AG20443 (cell line): ENCODE results near the gene SP100.
A peak's percentile ranks its signal among the peaks of the same experiment; 100 is the strongest.
"Not testable (repeated sequence)": the region's sequence is repeated elsewhere in the genome, so short reads cannot be mapped to it uniquely, and the experiment has no call there.

Experiments
- DNase-seq: peaks from one replicate; pipeline ENCODE4 v3.0.0; 2012; ENCODE audit warnings: low spot score, mixed read lengths

Gene SP100

DNA sequence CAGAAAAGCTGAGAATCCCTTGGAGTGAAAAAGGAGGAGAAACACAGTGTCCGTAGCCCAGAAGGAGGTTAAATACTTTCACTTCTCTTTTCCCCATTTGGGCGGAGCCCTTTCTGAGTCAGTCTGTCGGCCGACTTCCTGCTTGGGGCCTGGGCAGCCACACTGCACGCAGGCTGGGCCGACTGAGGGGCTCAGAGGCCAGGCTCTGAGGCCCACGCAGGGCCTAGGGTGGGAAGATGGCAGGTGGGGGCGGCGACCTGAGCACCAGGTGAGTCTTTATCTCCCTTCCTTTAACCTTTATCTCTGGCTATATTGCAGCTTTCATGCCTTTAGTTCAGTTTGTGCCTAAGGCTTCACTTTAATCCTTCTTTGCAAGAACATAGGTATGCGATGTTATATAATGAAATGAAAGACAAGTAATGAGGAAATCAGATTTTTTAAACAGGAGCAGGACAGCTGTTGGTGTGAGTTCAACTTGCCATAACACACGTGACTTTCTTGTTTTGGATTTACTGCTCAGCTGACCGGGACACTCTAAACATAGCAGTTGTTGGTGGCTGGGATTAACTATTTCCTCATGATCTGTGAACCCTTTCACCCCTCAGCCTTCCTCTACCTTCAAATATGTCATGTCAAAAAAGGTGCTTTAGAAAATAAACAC, at the start of gene SP100:
Gene SP100, plus strand, starts transcription at position 141 of the 661 bp plus-strand sequence. Its CDS starts 96 bp downstream, at position 237.
- DNase-seq = peak; percentile 80

DNA sequence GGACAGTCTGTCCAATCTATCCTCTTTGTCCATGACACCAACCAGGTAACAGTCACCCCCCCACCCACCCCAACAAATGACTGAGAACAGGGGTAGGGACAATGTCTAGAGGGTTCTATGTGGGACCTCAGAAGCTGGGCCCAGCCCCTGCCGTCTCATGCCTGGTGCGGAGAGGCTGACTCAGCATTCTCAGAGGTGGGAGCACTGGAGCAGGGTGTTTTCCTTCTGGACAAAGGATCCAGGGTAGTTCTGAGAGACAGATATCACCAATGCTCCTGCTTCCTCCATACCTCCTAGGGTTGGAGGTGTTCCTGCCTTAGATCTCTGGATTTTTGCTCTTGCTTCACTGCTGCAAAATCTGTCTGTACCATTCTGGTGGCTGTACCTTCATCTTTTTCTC, 33.9 kb upstream of the SP100 start:
- DNase-seq = no peak

DNA sequence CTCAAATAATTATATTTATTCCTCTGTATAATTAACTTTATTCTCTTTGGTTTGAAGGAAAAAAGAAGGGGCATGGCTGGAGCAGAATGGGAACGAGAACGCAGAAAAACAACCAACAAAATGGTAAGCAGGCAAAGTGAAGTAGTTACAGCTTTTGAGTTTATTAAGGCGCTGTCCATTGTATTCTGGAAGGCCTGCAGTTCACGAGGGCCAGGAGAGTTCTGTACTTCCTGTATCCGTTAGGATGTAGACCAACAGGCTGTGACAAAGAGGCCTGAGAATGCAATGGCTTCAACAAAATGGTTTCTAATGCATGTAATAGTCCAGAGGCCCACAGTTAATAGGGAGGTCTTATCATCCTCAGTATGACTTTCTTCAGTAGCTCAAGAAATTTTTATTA, 32.5 kb upstream of the SP100 start:
- no peak for DNase-seq

DNA sequence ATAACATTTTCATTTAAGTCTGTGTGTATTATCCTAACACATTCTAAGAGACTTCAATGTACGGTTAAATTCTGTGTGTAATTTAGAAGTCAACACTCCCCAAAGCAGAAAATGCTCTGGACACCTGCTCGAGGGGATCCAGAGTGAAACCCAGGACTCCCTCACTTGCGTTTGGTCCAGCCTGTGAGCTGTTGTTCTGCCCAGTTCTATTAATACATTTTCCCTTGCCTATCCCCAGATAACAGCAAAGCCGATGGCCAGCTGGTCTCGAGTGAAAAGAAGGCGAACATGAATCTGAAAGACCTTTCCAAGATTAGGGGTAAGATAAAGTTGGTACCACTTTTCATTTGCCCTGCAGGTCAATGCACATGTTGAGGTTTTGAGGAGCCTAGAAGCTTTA, 31.0 kb upstream of the SP100 start:
- DNase-seq = no peak

DNA sequence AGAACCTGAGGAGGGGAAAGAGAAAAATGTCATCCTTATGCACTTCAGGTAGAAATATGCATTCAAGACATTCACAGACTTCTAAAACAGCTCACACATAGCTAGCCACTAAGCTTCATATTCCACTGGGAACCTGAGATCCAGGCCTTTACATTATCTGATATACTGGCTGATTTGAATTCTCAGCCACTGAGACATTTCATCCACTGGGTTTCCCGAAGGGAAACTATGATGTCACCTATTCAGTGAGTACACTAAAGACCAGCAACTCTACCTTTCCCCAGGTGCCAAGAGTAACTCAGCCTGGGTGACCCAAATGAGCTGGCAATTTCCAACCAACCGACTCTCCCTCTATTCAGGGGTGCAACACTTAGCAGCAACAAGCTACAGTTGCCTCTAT, 21.7 kb upstream of the SP100 start:
- no peak for DNase-seq

DNA sequence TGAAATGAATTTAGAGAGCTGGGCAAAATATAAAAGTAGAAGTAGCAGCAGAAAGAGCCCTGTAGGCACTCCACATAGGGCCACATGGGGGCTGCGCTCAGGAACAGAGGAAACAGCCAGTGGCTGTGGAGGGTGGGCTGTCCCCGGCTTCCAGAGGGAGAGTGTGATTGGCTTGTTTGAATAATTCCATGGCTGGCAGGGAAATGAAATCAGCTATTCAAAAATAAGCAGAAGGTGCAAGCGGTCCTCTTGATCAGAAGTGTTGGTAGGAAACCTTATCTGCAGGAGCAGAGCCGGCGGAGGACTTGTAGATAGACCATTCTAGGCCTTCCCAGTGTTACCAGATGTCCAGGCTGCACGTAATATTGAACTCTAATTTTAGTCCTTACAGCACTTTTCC, 17.3 kb upstream of the SP100 start:
- DNase-seq = not testable (repeated sequence)

DNA sequence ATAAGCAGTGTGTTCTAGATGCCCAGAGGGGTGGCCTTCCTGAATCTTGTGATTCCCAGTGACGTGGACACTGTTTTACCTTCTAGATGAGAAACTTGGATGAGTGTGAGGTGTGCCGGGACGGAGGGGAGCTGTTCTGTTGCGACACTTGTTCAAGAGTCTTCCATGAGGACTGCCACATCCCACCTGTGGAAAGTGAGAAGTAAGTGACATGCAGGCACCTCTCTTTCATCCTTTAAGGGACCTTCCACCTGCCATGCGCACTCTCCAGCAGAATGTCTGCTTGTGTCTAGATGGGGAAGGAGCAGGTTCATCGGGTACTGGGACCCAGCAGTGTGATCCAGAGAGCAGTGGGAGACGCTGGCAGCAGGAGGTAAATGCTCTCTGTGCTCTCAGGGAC, 16.0 kb upstream of the SP100 start:
- DNase-seq = no peak

DNA sequence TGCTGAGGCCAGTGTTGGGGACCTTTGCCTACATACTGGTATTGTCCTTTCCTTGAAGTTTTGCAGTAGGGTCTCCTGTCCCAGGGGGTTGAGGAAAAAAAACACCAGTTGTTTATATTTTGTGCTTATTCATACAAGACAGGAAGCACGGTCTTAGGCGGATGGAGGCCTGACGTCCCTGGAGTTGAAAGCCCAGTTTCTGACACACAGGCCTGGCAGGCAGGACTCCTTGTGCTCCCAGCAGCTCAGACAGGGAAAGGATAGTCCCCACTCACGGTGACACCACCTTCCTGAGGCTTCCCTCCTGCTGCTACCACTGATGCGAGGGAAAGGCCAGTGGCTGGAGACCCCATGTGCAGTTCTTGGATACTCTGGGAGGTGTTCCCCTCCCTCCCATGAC, 15.5 kb upstream of the SP100 start:
- no peak for DNase-seq

DNA sequence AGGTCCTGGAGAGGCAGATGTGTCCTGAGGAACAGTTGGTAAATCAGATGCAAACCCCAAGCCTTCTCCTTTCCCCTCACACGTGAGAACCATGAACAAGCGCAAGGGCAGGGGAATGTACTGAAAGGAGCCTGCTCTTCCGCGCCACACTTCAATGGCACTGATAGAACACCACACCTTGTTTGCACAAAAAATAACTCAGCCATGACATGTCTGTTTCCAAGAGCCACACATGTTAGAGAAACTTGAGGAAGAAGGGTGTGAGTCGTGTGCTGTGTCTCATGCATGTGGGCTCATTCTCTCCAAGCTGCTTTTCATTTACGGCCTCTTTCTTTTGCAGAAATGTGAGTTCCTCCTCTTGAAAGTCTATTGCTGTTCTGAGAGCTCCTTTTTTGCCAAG, 15.0 kb upstream of the SP100 start:
- DNase-seq = not testable (repeated sequence)

DNA sequence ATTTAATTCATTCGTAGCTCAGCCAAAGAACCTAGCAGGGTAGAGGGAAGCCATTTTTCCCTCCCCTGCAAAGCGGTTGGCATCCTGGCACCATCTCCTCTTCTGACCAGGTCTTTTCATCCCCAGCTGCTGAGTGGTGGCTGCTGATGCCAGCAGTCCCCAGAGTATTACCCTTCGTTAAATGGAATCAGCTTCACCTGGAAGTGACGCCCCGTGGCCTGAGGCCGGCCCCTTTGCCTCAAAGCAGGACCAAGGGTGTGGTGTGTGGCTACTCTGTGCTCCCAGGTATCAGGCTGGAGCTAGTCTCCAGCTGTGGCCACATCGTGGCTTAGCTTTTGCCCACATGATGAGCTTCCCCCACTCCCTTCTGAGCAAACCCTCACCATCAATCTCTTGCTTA, 12.3 kb upstream of the SP100 start:
- DNase-seq = no peak

DNA sequence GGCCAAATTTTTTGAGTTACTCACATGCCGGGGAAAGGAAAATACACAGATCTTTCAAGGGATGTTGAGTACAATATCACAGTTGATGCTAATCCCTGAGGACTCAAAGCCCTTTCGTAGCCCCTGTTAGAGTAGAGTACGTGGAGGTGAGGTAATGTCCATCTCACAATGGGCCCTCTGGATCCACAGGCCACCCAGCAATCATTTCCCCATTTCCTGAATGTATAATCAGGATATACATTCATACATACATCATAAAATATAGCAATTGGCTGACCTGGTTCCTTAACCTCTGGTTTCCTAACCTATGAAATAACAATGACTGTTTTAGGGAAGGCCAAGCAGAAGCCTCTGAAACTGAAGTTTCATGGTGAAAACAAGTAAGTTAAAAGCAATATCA, 10.2 kb upstream of the SP100 start:
- no peak for DNase-seq

DNA sequence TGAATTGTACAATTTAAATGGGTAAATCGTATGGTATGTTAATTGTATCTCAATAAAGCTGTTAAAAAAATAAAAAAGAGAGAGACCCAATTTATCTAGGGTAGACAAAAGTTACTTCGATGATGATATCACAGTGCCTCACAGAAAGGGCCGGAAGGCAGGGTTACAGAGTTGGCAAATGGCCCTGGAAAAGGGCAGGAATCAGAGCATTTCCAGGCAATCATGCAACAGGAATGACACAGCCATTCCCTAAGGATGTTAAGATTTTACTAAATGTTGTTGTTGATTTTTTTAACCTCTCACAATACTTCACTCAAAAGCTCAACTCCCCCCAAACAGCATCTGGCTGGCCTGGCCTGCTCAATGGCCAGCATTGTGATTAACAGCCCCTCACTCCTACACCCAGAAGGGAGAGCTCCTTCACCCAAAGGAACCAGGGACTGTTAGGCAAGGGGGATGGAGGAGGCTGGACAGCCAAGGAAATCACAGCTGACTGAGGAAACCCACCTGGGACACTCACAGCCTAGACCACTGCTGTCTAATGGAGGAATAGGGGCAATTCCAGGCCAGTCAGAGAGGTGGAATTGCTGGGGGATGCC, 7.7 kb upstream of the SP100 start:
- DNase-seq = peak; percentile 90

DNA sequence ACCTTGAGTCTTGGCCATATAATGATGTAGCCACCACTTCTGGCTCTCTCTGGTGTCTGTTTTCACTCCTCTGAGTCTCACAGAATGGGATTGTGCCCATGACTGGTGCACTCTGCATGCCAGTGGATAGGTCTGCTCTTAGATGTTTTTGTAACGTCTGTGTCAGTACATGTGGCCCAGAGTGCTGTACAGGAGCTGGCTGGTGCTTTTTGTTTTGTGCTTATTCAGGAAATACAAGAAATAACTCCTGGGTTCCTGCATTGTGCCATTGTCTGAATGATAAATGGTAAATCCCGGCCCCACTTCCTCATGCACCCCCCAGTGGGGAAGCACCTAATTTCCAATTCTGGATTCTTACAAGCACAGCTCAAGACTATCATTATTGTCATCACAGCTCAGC, 6.7 kb upstream of the SP100 start:
- DNase-seq = not testable (repeated sequence)

DNA sequence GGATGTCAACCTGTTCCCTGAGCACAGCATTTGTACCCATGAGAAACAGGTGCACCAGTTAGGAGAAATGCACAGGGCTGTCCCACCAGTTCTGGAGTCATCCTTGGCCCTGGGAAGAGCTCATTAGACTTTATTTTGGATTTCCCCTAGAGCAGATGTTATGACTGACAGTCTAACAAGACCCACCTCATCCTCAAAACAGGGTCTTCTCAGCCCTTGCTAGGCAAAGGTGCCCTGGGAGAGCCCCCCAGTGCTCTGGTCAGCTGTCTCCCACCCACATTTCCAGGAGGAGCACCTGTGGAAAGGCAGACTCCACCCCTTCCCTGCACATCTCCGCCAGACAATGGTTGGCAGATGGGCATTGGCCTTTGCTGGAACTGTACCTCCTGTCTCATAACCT, 5.7 kb upstream of the SP100 start:
- DNase-seq = no peak

DNA sequence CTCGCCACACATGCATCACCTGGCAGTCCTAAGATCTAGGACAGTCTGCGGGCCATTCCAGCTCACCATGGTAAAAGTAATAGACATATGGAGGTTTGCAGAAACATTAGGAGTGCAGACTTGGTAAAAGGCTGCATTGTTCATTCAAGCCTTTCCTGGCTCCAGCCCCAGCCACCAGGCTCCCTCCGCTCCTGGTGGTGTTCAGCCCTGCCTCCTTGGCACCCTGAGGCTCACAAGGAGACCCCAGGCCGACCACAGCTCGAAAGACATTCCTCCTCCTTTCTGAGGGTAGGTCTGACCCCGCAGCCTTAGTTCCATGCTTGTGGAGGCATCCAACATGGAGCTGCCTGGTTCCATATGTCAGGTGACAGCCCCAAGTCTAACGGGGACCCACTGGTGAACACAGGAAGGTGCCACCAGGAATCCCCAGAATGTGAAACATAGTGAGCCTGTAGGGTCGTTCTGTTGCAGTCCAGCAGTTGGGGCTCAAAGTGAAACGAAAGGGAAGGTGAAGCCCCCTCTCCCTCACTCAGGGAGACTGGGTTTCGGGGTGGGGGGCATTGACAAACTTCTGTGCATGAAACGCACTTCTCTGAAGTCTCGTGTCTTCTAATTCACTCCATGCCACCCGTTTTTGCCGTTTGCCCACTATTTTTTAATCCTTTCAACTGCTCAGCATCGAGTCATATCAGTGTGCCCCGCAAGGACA, 5.0 kb upstream of the SP100 start:
- no peak for DNase-seq

DNA sequence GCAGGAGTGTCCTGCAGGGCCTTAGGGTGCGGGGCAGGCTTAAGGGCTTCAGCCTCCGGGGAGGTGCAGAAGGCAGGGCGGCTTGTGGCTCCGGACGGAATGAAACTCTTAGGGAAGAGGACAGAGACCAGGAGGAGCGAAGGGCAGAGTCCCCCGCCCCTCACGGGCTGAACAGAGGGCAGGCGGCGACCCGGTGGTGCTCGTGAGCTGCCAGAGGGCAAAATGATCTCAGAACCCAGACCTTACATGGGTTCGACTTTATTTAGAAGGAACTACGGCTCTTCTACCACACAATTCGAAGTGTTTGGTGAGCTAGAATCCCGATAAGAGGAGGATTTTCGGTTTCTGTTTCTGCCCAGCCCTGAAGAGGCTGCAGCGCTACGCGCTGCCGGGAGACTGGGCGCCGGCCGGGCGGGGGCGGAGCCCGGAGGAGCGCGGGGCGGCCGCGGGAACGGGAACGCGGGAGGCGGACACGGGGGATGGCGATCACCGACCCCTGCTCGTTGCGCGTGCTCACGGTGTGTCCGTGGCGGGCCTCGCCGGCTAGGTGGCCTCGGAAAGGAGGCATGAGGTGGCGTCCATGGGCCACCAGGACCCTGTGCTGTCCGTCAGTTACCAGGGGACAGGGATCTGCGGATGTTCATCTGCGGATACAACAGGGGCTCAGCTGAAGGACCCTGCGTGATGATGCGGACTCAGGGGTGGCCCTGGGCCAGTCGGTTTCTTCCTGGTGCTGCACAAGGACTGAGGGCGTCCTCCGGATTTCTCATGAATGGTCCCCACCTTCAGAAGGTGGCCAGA, 4.2 kb upstream of the SP100 start:
- DNase-seq = peak; percentile 90

DNA sequence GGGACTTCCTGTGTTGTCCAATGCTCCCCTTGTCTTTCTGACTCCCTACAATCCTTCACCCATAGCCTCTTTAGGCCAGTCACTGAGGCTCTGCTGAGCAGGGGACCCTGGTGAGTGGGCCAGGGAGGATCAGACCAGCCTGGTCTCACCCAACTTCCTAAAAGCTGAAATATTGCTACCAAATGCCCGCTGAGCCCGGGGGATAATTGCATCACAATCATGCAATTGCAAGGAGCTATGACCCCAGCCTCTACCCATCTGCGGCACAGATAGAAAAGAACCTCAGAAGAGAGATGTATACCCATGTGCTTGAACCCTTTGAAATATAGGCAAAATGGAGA, 3.7 kb upstream of the SP100 start:
- DNase-seq = no peak

DNA sequence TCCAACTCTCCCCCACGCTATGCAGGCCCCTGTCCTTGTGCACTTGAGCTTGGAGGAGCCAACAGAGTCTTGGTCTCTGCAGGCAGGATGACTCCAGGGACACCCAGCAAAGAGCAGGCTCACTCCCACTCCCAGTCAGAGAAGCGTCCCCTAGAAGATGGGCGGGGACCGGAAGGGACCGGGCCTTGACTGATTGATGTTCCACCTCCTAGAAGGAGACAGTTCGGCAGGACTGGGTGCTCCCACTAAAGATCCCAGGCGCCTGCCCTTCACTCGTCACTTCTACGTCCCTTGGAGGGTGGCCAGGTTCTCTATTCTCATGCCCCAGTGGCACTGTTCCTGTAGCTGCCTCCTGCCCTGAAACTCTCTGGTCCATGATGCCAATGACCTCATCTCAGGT, 3.2 kb upstream of the SP100 start:
- DNase-seq = no peak

DNA sequence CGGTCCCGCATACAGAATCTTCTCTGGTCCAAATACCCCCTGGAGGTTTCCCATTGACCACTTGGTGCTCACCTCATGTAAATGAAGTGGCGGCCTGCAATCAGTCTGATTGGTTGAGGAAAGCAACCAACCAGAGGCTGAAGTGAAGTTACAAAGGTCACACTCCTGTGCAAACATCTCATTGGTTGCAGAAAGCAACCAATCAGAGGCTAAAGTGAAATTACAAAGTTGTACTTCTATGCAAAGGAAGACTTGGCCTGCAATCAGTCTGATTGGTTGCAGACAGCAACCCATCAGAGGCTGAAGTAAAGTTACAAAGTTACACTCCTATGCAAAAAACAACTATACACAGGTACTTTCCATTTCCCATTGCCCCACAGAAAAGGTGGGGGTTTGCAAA, 2.5 kb upstream of the SP100 start:
- no peak for DNase-seq

DNA sequence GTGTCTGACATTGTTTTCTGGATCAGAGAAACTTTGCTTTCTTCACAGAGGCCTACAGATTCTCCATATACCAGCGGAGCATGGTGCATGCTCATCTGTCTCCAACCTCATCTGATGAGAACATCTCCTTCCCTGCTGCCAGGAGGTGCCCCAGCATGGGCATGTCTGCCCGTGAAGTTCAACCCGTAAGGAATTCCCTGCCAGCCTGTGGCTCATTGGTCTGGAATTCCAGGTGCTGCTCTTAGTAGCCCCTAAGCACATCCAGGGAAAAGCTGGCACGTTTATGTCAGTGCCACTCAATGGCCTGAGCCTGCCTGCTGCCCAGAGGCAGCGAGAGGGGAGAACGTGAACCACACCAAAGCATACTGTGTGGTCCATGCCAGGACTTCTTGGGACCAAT, 1.7 kb upstream of the SP100 start:
- DNase-seq = no peak

DNA sequence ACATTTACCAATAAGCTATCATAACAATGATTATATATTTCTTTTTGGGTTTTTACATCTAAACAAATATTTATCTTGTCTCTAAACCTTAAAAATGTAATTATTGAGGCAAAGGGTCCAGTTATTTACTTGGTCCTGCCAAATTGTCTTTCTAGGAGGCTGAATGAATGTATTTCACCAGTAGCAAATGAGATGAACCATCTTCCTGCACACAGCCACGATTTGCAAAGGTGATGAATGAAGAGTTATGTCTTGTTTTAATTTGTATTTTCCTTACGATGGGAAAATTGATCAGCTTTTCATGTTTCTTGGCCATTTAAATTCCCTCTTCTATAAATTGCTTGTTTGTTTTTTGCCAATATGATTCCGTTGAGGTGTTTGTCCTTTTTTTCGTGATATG, 1.4 kb downstream of the SP100 start:
- no peak for DNase-seq

DNA sequence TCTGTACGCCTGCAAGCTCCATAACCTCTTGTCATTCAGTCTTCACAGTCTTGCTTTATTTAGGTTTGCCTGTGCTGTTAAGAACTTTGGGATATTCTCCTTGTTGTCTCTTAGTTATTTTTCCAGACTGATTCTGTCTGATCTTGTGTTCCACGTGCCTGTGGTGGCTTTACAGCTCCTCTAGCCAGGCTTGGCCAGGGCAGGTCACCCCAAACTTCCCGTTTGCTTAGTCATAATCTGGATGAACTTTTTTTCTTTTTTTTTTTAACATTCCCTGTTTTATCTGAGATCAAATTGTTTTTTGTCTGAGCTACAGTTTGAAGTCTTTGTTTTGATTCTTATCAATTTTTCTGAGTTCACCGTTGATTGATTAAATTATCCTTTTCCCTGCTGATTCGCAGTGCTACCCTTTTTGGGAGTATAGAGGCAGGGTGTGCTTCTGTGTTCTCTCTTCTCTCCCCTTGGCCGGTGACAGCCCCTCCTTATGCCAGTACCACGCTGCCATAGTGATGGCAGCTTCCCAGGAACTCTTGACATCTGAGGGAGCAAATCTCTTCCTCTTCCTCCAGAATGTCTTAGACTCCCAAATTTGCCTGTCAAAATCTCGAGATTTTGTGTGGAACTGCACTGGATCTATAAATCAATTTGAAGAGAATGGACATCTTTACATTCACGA, 2.5 kb downstream of the SP100 start:
- DNase-seq = peak; percentile 68
